ENCODE results near the gene BCL2.

The BCL2 gene

GRCh38 chr18:63179422-63179821 lies 140.1 kb downstream of the BCL2 start:
- Histone ChIP-seq H2AFZ (ENCODE audit: low read depth) (no peak overlapping the region), H3K27me3 (ENCODE audit: insufficient read depth, low read depth) (no peaks in the 10 kb centered on the region)
- TF ChIP-seq CTCF (conservative IDR thresholded peaks at IDR 0.05; ENCODE audit: low read depth, low read length) = no peak

GRCh38 chr18:63178971-63179370 lies 140.6 kb downstream of the BCL2 start:
- TF ChIP-seq CTCF (conservative IDR thresholded peaks at IDR 0.05; ENCODE audit: low read depth, low read length) = no peak
- no peaks in the 10 kb centered on the region for H3K27me3 ChIP-seq (ENCODE audit: insufficient read depth, low read depth)
- H3K4me2 ChIP-seq = no peak overlapping the region
- no peak overlapping the region for H3K27ac ChIP-seq
- no peaks in the 10 kb centered on the region for H3K36me3 ChIP-seq (ENCODE audit: insufficient read depth)
- peaks cover 5% of the 10 kb centered on the region; the same call in 1 of the 2 replicates for H3K79me2 ChIP-seq (ENCODE audit: insufficient read depth, low read depth)
- H2AFZ ChIP-seq (ENCODE audit: low read depth) = no peak overlapping the region
- no peak overlapping the region for H3K4me3 ChIP-seq (IDR thresholded peaks at IDR 0.05; ENCODE audit: insufficient read depth, low read depth, low read length)
- peaks cover 14% of the 10 kb centered on the region for H3K4me1 ChIP-seq (ENCODE audit: low read depth, poor library complexity, severe bottlenecking)
- H3K9ac ChIP-seq = no peak overlapping the region
- no peaks in the 10 kb centered on the region for H4K20me1 ChIP-seq (ENCODE audit: insufficient read depth)

More at GRCh38 chr18:63179422-63179821, 140.1 kb downstream of the BCL2 start:
- Histone ChIP-seq H3K79me2 (ENCODE audit: insufficient read depth, low read depth) (peaks cover 5% of the 10 kb centered on the region; the same call in 1 of the 2 replicates), H3K4me2 (no peak overlapping the region), H3K27ac (no peak overlapping the region), H4K20me1 (ENCODE audit: insufficient read depth) (no peaks in the 10 kb centered on the region), H3K36me3 (ENCODE audit: insufficient read depth) (no peaks in the 10 kb centered on the region), H3K9ac (no peak overlapping the region), H3K4me3 (IDR thresholded peaks at IDR 0.05; ENCODE audit: insufficient read depth, low read depth, low read length) (no peak overlapping the region), H3K4me1 (ENCODE audit: low read depth, poor library complexity, severe bottlenecking) (peaks cover 14% of the 10 kb centered on the region)

GRCh38 chr18:63177919-63178821 lies 141.4 kb downstream of the BCL2 start:
- TF ChIP-seq CTCF (conservative IDR thresholded peaks at IDR 0.05; ENCODE audit: low read depth, low read length) = no peak
- Histone ChIP-seq H3K4me3 (IDR thresholded peaks at IDR 0.05; ENCODE audit: insufficient read depth, low read depth, low read length) (no peak overlapping the region), H3K27me3 (ENCODE audit: insufficient read depth, low read depth) (no peaks in the 10 kb centered on the region), H3K79me2 (ENCODE audit: insufficient read depth, low read depth) (peaks cover 5% of the 10 kb centered on the region; the same call in 1 of the 2 replicates), H3K4me1 (ENCODE audit: low read depth, poor library complexity, severe bottlenecking) (peaks cover 14% of the 10 kb centered on the region), H3K36me3 (ENCODE audit: insufficient read depth) (no peaks in the 10 kb centered on the region), H4K20me1 (ENCODE audit: insufficient read depth) (no peaks in the 10 kb centered on the region), H3K27ac (no peak overlapping the region), H3K4me2 (no peak overlapping the region), H2AFZ (ENCODE audit: low read depth) (no peak overlapping the region), H3K9ac (no peak overlapping the region)

- TF ChIP-seq CTCF (conservative IDR thresholded peaks at IDR 0.05; ENCODE audit: low read depth, low read length) = no peak
- H2AFZ ChIP-seq (ENCODE audit: low read depth) = no peak overlapping the region
- no peak overlapping the region for H3K4me3 ChIP-seq (IDR thresholded peaks at IDR 0.05; ENCODE audit: insufficient read depth, low read depth, low read length)
- H3K79me2 ChIP-seq (ENCODE audit: insufficient read depth, low read depth) = peaks cover 5% of the 10 kb centered on the region; the same call in 1 of the 2 replicates
- H3K36me3 ChIP-seq (ENCODE audit: insufficient read depth) = no peaks in the 10 kb centered on the region
- no peak overlapping the region for H3K9ac ChIP-seq
- H3K27me3 ChIP-seq (ENCODE audit: insufficient read depth, low read depth) = no peaks in the 10 kb centered on the region
- no peaks in the 10 kb centered on the region for H4K20me1 ChIP-seq (ENCODE audit: insufficient read depth)
- no peak overlapping the region for H3K4me2 ChIP-seq
- H3K4me1 ChIP-seq (ENCODE audit: low read depth, poor library complexity, severe bottlenecking) = peaks cover 14% of the 10 kb centered on the region
- H3K27ac ChIP-seq = no peak overlapping the region
These were observed 142.3 kb downstream of the BCL2 start for GRCh38 chr18:63177259-63177658.

All from KMS-11 (cell line).